A549 (cell line): ENCODE data around the gene VWCE. TPM values are rescaled to one million over a fixed set of nuclear protein-coding genes. Genes with fewer than 3 reads are reported as not detected.

Experiments used
- ATAC-seq, 2 experiments: fragments of 200-7000 bp in 1 of 2; fragments of >200 bp in 1 of 2; cut with Nextera tagmentation in 1 of 2; cut with Tn5 transposase in 1 of 2; 3 replicates each; pipeline versions ENCODE4 v1.8.0 to v1.9.1; 2018 to 2020; ENCODE audit warnings: mild to moderate bottlenecking in 1 of 2, moderate library complexity in 1 of 2
- CTCF ChIA-PET: fragments of 300-600 bp; sonication (Branson Sonifier 250); formaldehyde crosslinking; extraction: SDS; loops from one replicate; lab custom pipeline; 2021; ENCODE audit warnings: antibody characterized with exemption, inconsistent platforms; lab: Yijun Ruan, JAX
- POLR2A ChIA-PET: fragments of 350-600 bp; formaldehyde crosslinking; extraction: SDS; loops from one replicate; lab custom pipeline; 2021; ENCODE audit warnings: antibody characterized with exemption, inconsistent platforms; lab: Yijun Ruan, JAX
- DNase-seq, 2 experiments: peaks; one replicate each; pipeline versions ENCODE4 v3.0.0 to v3.0.0-alpha.2; 2011 to 2016; ENCODE audit warnings: low read depth in 1 of 2, low spot score in 1 of 2
- FAIRE-seq: peaks from 2 replicates; lab custom pipeline; 2011; peaks lifted over from hg19 to GRCh38; lab: Jason Lieb, UNC
- H3K27ac ChIP-seq, 2 experiments: fragments of >200 bp; sonication (Bioruptor Twin); formaldehyde crosslinking; 3 replicates each; pipeline ENCODE4 v1.5.1; 2016 to 2017
- H3K4me1 ChIP-seq: fragments of >200 bp; sonication (Bioruptor Twin); formaldehyde crosslinking; 3 replicates; pipeline ENCODE4 v1.6.1; 2016
- H3K4me2 ChIP-seq: fragments of >200 bp; sonication (Bioruptor Twin); formaldehyde crosslinking; 3 replicates; pipeline ENCODE4 v1.6.1; 2016
- H3K4me3 ChIP-seq: fragments of >200 bp; sonication (Bioruptor Twin); formaldehyde crosslinking; 3 replicates; pipeline ENCODE4 v1.5.1; 2016
- H3K9me3 ChIP-seq: fragments of >200 bp; sonication (Bioruptor Twin); formaldehyde crosslinking; 3 replicates; pipeline ENCODE4 v1.6.1; 2016
- BHLHE40 ChIP-seq: IDR thresholded peaks from 2 replicates; pipeline ENCODE4 v1.6.1; 2012; ENCODE audit warnings: low read depth, low read length, inconsistent platforms
- EHF ChIP-seq: fragments of 250-450 bp; sonication (Bioruptor Pico); IDR thresholded peaks from 2 replicates; pipeline ENCODE4 v1.5.0; 2020; ENCODE audit warnings: mild to moderate bottlenecking
- EHMT2 ChIP-seq: fragments of 200-600 bp; sonication (generic); IDR thresholded peaks from 2 replicates; pipeline ENCODE4 v1.6.1; 2016; ENCODE audit warnings: antibody characterized with exemption, low read depth, mild to moderate bottlenecking, moderate library complexity
- FOXS1 ChIP-seq: fragments of 250-450 bp; sonication (Bioruptor Pico); IDR thresholded peaks from 2 replicates; pipeline ENCODE4 v1.5.0; 2020; ENCODE audit warnings: mild to moderate bottlenecking, moderate library complexity
- HOXB5 ChIP-seq: fragments of 250-450 bp; sonication (Bioruptor Pico); IDR thresholded peaks from 2 replicates; pipeline ENCODE4 v1.5.0; 2020; ENCODE audit warnings: mild to moderate bottlenecking, moderate library complexity
- JUN ChIP-seq, 2 experiments: fragments of >200 bp; sonication (Bioruptor Twin); formaldehyde crosslinking; IDR thresholded peaks; 2 replicates in 1 of 2; 3 replicates in 1 of 2; pipeline ENCODE4 v1.6.1; 2016 to 2017
- MAFK ChIP-seq: fragments of 450-650 bp; IDR thresholded peaks from 2 replicates; pipeline ENCODE4 v1.6.1; 2014; ENCODE audit not compliant: partially characterized antibody
- NPAS2 ChIP-seq: fragments of 250-450 bp; sonication (Bioruptor Pico); IDR thresholded peaks from 2 replicates; pipeline ENCODE4 v1.8.0; 2022; ENCODE audit warnings: mild to moderate bottlenecking, moderate library complexity, borderline replicate concordance
- NR3C1 ChIP-seq: fragments of >200 bp; sonication (Bioruptor Twin); formaldehyde crosslinking; IDR thresholded peaks from 3 replicates; pipeline ENCODE4 v1.6.1; 2017
- RCOR1 ChIP-seq: fragments of 150-350 bp; IDR thresholded peaks from 2 replicates; pipeline ENCODE4 v1.6.1; 2014; ENCODE audit warnings: antibody characterized with exemption, low read length, low read depth
- RNF2 ChIP-seq: fragments of 200-600 bp; sonication (generic); IDR thresholded peaks from 2 replicates; pipeline ENCODE4 v1.6.1; 2016; ENCODE audit warnings: low read depth, mild to moderate bottlenecking, antibody characterized with exemption, moderate library complexity, borderline replicate concordance
- ZC3H11A ChIP-seq: fragments of 450-650 bp; IDR thresholded peaks from 2 replicates; pipeline ENCODE4 v1.6.1; 2014; ENCODE audit warnings: antibody characterized with exemption, mild to moderate bottlenecking
- ZFP36 ChIP-seq: fragments of 450-650 bp; IDR thresholded peaks from 2 replicates; pipeline ENCODE4 v1.6.1; 2014; ENCODE audit warnings: borderline replicate concordance; ENCODE audit not compliant: partially characterized antibody
- ZNF302 ChIP-seq: fragments of 250-450 bp; sonication (Bioruptor Pico); IDR thresholded peaks from 2 replicates; pipeline ENCODE4 v1.9.0; 2021; ENCODE audit warnings: inconsistent platforms, mild to moderate bottlenecking, moderate library complexity
- WGBS: methylation state at CpG from one replicate; pipeline ENCODE4 v1.1.6; 2017; ENCODE audit errors: missing lambda C conversion rate; 5-methylcytosine and 5-hydroxymethylcytosine counted together
- polyA plus RNA-seq, 4 experiments: library from polyadenylated mRNA; depleted of rRNA in 3 of 4; stranded (reverse); fragments of >200 nt; fragmentation: RNase III in 1 of 4; extraction: RNeasy Plus Mini Kit Qiagen cat#74134 plus additional on column Dnase treatment in 1 of 4; gene quantifications; 2 replicates in 3 of 4; 3 replicates in 1 of 4; pipeline ENCODE4 v1.2.3, GENCODE V29; 2011 to 2017
- TF ChIP-seq, protein P1 (sequence below): fragments of >200 bp; sonication (Bioruptor Twin); formaldehyde crosslinking; IDR thresholded peaks from 3 replicates; pipeline ENCODE4 v1.5.1; 2016
- TF ChIP-seq, protein P2 (sequence below): fragments of 200-600 bp; sonication (generic); IDR thresholded peaks from 2 replicates; pipeline ENCODE4 v1.6.1; 2016; ENCODE audit warnings: antibody characterized with exemption, mild to moderate bottlenecking, moderate library complexity
- TF ChIP-seq, protein P3 (sequence below): IDR thresholded peaks from 2 replicates; pipeline ENCODE4 v1.6.1; 2012
- TF ChIP-seq, protein P4 (sequence below): fragments of 250-450 bp; sonication (Bioruptor Pico); IDR thresholded peaks from 2 replicates; pipeline ENCODE4 v1.5.0; 2021; ENCODE audit warnings: mild to moderate bottlenecking, moderate library complexity, borderline replicate concordance
- TF ChIP-seq, protein P5 (sequence below): fragments of 150-350 bp; IDR thresholded peaks from 2 replicates; pipeline ENCODE4 v1.6.1; 2014; ENCODE audit warnings: low read depth, mild to moderate bottlenecking, low read length
- TF ChIP-seq, protein P6 (sequence below): fragments of 250-450 bp; sonication (Bioruptor Pico); IDR thresholded peaks from 2 replicates; pipeline ENCODE4 v1.5.0; 2020; ENCODE audit warnings: low read depth, mild to moderate bottlenecking, moderate library complexity

Gene VWCE
- polyA plus RNA-seq, 2 of the 4 experiments (the other 2 are of a cell fraction) = 0.45 to 0.65 TPM

DNA sequence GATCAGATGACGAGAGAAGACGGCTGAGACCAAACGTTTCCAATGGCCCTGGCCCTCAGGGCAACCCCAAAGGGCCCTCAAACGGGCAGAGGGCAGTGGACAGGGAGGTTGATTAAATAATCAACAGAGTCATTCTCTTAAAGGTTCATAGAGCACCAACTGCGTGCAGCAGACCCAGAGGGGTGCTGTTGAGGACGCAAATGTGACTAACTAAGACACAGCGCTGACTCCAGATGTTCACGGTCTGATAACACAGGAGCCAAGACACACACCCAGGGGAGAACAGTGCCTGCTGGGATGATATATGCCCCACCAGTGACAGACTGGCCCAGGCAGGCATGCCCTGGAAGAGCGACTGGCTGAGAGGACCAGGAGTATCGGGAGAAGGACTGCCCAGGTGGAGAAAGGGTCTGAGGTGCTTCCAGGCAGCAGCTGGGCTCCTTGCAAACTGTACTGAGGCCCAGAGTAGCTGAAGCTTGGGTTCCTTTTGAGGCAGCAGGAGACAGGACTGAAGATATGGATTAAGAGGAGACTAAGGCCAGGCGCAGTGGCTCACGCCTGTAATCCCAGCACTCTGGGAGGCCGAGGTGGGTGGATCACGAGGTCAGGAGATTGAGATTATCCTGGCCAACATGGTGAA is 7.7 kb downstream of the VWCE start:
- TF ChIP-seq RNF2 (no peak), NR3C1 (no peak), BHLHE40 (no peak), EHF (CRISPR knock-in tag) (no peak), JUN (IDR thresholded peaks at IDR 0.05) (no peak), RCOR1 (no peak), ZNF302 (CRISPR knock-in tag) (no peak), FOXS1 (CRISPR knock-in tag) (no peak), ZC3H11A (no peak), MAFK (no peak), EHMT2 (no peak), HOXB5 (CRISPR knock-in tag) (no peak), NPAS2 (CRISPR knock-in tag) (no peak), ZFP36 (no peak)
- TF ChIP-seq, protein P1, sequence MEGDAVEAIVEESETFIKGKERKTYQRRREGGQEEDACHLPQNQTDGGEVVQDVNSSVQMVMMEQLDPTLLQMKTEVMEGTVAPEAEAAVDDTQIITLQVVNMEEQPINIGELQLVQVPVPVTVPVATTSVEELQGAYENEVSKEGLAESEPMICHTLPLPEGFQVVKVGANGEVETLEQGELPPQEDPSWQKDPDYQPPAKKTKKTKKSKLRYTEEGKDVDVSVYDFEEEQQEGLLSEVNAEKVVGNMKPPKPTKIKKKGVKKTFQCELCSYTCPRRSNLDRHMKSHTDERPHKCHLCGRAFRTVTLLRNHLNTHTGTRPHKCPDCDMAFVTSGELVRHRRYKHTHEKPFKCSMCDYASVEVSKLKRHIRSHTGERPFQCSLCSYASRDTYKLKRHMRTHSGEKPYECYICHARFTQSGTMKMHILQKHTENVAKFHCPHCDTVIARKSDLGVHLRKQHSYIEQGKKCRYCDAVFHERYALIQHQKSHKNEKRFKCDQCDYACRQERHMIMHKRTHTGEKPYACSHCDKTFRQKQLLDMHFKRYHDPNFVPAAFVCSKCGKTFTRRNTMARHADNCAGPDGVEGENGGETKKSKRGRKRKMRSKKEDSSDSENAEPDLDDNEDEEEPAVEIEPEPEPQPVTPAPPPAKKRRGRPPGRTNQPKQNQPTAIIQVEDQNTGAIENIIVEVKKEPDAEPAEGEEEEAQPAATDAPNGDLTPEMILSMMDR = no peak
- TF ChIP-seq, protein P2, sequence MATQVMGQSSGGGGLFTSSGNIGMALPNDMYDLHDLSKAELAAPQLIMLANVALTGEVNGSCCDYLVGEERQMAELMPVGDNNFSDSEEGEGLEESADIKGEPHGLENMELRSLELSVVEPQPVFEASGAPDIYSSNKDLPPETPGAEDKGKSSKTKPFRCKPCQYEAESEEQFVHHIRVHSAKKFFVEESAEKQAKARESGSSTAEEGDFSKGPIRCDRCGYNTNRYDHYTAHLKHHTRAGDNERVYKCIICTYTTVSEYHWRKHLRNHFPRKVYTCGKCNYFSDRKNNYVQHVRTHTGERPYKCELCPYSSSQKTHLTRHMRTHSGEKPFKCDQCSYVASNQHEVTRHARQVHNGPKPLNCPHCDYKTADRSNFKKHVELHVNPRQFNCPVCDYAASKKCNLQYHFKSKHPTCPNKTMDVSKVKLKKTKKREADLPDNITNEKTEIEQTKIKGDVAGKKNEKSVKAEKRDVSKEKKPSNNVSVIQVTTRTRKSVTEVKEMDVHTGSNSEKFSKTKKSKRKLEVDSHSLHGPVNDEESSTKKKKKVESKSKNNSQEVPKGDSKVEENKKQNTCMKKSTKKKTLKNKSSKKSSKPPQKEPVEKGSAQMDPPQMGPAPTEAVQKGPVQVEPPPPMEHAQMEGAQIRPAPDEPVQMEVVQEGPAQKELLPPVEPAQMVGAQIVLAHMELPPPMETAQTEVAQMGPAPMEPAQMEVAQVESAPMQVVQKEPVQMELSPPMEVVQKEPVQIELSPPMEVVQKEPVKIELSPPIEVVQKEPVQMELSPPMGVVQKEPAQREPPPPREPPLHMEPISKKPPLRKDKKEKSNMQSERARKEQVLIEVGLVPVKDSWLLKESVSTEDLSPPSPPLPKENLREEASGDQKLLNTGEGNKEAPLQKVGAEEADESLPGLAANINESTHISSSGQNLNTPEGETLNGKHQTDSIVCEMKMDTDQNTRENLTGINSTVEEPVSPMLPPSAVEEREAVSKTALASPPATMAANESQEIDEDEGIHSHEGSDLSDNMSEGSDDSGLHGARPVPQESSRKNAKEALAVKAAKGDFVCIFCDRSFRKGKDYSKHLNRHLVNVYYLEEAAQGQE = no peak
- TF ChIP-seq, protein P3, sequence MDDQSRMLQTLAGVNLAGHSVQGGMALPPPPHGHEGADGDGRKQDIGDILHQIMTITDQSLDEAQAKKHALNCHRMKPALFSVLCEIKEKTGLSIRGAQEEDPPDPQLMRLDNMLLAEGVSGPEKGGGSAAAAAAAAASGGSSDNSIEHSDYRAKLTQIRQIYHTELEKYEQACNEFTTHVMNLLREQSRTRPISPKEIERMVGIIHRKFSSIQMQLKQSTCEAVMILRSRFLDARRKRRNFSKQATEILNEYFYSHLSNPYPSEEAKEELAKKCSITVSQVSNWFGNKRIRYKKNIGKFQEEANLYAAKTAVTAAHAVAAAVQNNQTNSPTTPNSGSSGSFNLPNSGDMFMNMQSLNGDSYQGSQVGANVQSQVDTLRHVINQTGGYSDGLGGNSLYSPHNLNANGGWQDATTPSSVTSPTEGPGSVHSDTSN = no peak
- TF ChIP-seq, protein P4, sequence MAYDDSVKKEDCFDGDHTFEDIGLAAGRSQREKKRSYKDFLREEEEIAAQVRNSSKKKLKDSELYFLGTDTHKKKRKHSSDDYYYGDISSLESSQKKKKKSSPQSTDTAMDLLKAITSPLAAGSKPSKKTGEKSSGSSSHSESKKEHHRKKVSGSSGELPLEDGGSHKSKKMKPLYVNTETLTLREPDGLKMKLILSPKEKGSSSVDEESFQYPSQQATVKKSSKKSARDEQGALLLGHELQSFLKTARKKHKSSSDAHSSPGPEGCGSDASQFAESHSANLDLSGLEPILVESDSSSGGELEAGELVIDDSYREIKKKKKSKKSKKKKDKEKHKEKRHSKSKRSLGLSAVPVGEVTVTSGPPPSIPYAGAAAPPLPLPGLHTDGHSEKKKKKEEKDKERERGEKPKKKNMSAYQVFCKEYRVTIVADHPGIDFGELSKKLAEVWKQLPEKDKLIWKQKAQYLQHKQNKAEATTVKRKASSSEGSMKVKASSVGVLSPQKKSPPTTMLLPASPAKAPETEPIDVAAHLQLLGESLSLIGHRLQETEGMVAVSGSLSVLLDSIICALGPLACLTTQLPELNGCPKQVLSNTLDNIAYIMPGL (CRISPR knock-in tag) = no peak
- TF ChIP-seq, protein P5, sequence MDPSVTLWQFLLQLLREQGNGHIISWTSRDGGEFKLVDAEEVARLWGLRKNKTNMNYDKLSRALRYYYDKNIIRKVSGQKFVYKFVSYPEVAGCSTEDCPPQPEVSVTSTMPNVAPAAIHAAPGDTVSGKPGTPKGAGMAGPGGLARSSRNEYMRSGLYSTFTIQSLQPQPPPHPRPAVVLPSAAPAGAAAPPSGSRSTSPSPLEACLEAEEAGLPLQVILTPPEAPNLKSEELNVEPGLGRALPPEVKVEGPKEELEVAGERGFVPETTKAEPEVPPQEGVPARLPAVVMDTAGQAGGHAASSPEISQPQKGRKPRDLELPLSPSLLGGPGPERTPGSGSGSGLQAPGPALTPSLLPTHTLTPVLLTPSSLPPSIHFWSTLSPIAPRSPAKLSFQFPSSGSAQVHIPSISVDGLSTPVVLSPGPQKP = no peak
- TF ChIP-seq, protein P6, sequence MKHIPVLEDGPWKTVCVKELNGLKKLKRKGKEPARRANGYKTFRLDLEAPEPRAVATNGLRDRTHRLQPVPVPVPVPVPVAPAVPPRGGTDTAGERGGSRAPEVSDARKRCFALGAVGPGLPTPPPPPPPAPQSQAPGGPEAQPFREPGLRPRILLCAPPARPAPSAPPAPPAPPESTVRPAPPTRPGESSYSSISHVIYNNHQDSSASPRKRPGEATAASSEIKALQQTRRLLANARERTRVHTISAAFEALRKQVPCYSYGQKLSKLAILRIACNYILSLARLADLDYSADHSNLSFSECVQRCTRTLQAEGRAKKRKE (CRISPR knock-in tag) = no peak
- H3K27ac ChIP-seq = no peak overlapping the region
- FAIRE-seq (no peak), DNase-seq (no peak), ATAC-seq (no peak)
- no peaks in the 10 kb centered on the region for H3K9me3 ChIP-seq
- POLR2A ChIA-PET = no interaction called here
- 80% methylated on average over 14 of the region's 14 CpGs for WGBS
- CTCF ChIA-PET = interaction anchor here (1.6 kb wide), 1 partner anchor 49 kb away, joined by 5 read pairs; no protein-coding TSS in a partner anchor
- H3K4me2 ChIP-seq = no peak overlapping the region
- H3K4me1 ChIP-seq = no peaks in the 10 kb centered on the region
- H3K4me3 ChIP-seq = no peak overlapping the region
